M059J (cell line): ENCODE results near the gene OPHN1. TPM values are rescaled to one million over a fixed set of nuclear protein-coding genes. Genes with fewer than 3 reads are reported as not detected.
"Not testable (repeated sequence)": the region's sequence is repeated elsewhere in the genome, so short reads cannot be mapped to it uniquely, and the experiment has no call there.

Experiments used
- DNase-seq: peaks from one replicate; pipeline ENCODE4 v3.0.0-alpha.2; 2012; ENCODE audit warnings: low read depth
- total RNA-seq: library from RNA; depleted of rRNA; stranded (reverse); fragments of >200 nt; shearing (Covaris generic); gene quantifications from 2 replicates; pipeline ENCODE4 v1.2.3, GENCODE V29; 2014

Gene OPHN1
- total RNA-seq, 1 experiment from 2014 or later, result 7.0 TPM

- no peak for DNase-seq
Measured at GRCh38 chrX:68355629-68355920, 77.7 kb downstream of the OPHN1 start.

GRCh38 chrX:68354879-68355628, 78.2 kb downstream of the OPHN1 start:
- peak; percentile 43 for DNase-seq

GRCh38 chrX:68345025-68345424, 88.3 kb downstream of the OPHN1 start:
- no peak for DNase-seq

GRCh38 chrX:68343551-68343950, 89.7 kb downstream of the OPHN1 start:
- DNase-seq, result no peak

GRCh38 chrX:68332201-68332731, 101.0 kb downstream of the OPHN1 start:
- no peak for DNase-seq

- DNase-seq, result not testable (repeated sequence)
Measured at GRCh38 chrX:68326841-68327240, 106.5 kb downstream of the OPHN1 start.

GRCh38 chrX:68307769-68308168, 125.5 kb downstream of the OPHN1 start:
- peak; percentile 97 for DNase-seq

GRCh38 chrX:68304602-68305001, 128.7 kb downstream of the OPHN1 start:
- no peak for DNase-seq

- no peak for DNase-seq
Measured at GRCh38 chrX:68299898-68300297, 133.4 kb downstream of the OPHN1 start.

GRCh38 chrX:68292471-68292870, 140.8 kb downstream of the OPHN1 start:
- peak; percentile 51 for DNase-seq

- no peak for DNase-seq
Measured at GRCh38 chrX:68288127-68288526, 145.2 kb downstream of the OPHN1 start.

GRCh38 chrX:68287419-68287818, 145.9 kb downstream of the OPHN1 start:
- no peak for DNase-seq

- no peak for DNase-seq
Measured at GRCh38 chrX:68286980-68287379, 146.3 kb downstream of the OPHN1 start.

- no peak for DNase-seq
Measured at GRCh38 chrX:68286076-68286475, 147.2 kb downstream of the OPHN1 start.

GRCh38 chrX:68284281-68284904, 148.9 kb downstream of the OPHN1 start:
- no peak for DNase-seq

- DNase-seq, result no peak
Measured at GRCh38 chrX:68273887-68274286, 159.4 kb downstream of the OPHN1 start.

- DNase-seq, result not testable (repeated sequence)
Measured at GRCh38 chrX:68264793-68265192, 168.5 kb downstream of the OPHN1 start.

- DNase-seq, result peak; percentile 74
Measured at GRCh38 chrX:68261060-68261672, 172.1 kb downstream of the OPHN1 start.

GRCh38 chrX:68256990-68257389, 176.3 kb downstream of the OPHN1 start:
- DNase-seq, result no peak

GRCh38 chrX:68254738-68255645, 178.3 kb downstream of the OPHN1 start:
- DNase-seq, result no peak

- no peak for DNase-seq
Measured at GRCh38 chrX:68252664-68253063, 180.6 kb downstream of the OPHN1 start.

- no peak for DNase-seq
Measured at GRCh38 chrX:68249903-68250302, 183.4 kb downstream of the OPHN1 start.
